Measurements from ENCODE around the gene RTP5.

The RTP5 gene

DNA sequence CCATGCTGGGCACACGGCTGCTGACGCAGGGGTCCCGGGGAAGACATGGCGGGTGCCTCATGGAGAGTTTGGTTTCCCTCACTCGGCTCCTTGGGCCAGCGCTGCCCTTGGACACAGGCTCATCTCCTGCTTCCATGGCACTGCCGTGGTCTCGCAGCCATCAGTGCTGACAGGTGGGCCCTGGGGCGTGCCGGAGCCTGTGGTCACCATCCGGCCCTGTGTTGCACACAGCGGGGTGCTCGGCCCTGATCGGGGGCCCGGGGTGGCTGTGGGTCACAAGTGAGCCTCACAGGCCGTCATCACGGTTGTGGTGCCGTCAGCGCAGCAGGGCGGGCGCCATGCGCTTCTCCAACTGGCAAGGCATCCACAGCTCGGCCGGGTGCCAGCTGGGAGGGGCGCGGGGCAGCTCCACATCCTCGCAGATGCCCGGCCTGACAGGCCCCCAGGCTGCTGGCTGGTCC, 582 bp downstream of the RTP5 start:
- peaks cover 3% of the 10 kb centered on the region for H3F3A ChIP-seq (ENCODE audit: control insufficient read depth, insufficient read depth)
- H4K20me1 ChIP-seq (ENCODE audit: control insufficient read depth, insufficient read depth, low read depth, low read length) = no peaks in the 10 kb centered on the region
- H3K9me3 ChIP-seq (ENCODE audit: control insufficient read depth, insufficient read depth, low read length) = peaks cover 1% of the 10 kb centered on the region; the same call in 1 of the 2 replicates
- no peak overlapping the region for H3K4me2 ChIP-seq (ENCODE audit: low read length)
- H3K4me1 ChIP-seq (ENCODE audit: control insufficient read depth, low read length) = no peaks in the 10 kb centered on the region
- H3K4me3 ChIP-seq (ENCODE audit: low read length) = no peak overlapping the region
- no peak overlapping the region for H3K27ac ChIP-seq (ENCODE audit: low read depth, low read length)
- H3K9me2 ChIP-seq (replicated peaks; ENCODE audit: control insufficient read depth, low read length) = no peaks in the 10 kb centered on the region
- no peaks in the 10 kb centered on the region for H3K36me3 ChIP-seq (ENCODE audit: control insufficient read depth, low read length)
- no peaks in the 10 kb centered on the region for H3K79me2 ChIP-seq (ENCODE audit: control insufficient read depth, low read length)
- 0 out of 2 replicates have a peak, but pooled peaks cover under 1% of the 10 kb centered on the region for H3K27me3 ChIP-seq (ENCODE audit: control insufficient read depth, low read length)
- TF ChIP-seq, protein P1, sequence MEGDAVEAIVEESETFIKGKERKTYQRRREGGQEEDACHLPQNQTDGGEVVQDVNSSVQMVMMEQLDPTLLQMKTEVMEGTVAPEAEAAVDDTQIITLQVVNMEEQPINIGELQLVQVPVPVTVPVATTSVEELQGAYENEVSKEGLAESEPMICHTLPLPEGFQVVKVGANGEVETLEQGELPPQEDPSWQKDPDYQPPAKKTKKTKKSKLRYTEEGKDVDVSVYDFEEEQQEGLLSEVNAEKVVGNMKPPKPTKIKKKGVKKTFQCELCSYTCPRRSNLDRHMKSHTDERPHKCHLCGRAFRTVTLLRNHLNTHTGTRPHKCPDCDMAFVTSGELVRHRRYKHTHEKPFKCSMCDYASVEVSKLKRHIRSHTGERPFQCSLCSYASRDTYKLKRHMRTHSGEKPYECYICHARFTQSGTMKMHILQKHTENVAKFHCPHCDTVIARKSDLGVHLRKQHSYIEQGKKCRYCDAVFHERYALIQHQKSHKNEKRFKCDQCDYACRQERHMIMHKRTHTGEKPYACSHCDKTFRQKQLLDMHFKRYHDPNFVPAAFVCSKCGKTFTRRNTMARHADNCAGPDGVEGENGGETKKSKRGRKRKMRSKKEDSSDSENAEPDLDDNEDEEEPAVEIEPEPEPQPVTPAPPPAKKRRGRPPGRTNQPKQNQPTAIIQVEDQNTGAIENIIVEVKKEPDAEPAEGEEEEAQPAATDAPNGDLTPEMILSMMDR (IDR thresholded peaks at IDR 0.05; ENCODE audit: low read depth, low read length, poor library complexity, severe bottlenecking) = no peak
- no peak for TF ChIP-seq EZH2phosphoT487 (IDR thresholded peaks at IDR 0.05; ENCODE audit: borderline replicate concordance, low read length)

DNA sequence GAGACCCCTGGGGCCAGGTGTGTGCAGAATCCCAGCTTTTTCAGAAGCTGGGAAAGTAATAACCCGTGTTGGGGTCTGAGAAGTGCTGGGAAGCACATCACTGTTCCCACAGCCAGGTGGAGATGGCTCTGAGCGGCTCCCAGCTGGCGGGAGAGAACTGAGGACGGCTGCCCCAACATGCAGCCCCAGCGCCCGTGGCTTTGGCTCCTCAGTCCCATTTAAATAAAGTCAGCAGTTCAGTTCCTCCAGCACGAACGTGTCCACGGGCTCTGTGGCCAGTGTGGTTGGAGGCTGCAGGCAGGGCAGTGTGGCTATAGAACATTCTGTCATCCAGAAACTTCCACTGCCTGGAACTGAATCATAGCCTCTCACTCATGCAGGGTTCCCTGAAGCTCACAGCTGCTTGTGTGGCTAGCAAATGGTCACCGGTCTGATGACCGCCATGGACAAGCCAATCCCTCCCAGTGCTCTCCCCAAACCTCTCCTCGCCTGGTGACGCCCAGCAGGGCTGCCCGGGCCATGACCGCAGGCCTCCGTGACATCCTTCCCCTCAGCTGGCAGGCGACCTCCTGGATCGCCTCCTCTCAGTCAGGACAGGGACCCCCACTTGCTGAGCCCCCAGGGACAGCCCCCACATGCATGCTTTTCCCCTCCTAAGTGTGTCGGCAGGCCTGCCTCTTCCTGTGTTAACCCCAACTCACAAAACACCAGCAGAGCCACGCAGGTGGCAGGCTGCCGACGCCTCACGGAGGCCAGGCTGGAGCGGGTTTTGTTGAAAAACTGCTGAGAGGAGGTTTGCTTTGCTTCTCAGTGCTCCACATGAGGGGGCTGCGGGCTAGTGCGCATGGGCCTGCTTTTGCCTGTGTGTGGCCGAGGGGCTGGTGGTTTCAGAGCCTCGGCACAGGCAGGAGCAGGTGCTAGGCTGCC, 1.3 kb downstream of the RTP5 start:
- no peak overlapping the region for H3K4me3 ChIP-seq (ENCODE audit: low read length)
- H3K4me2 ChIP-seq (ENCODE audit: low read length) = no peak overlapping the region
- no peaks in the 10 kb centered on the region for H3K27me3 ChIP-seq (ENCODE audit: control insufficient read depth, low read length)
- H3F3A ChIP-seq (ENCODE audit: control insufficient read depth, insufficient read depth) = no peaks in the 10 kb centered on the region
- no peaks in the 10 kb centered on the region for H3K9me3 ChIP-seq (ENCODE audit: control insufficient read depth, insufficient read depth, low read length)
- TF ChIP-seq, protein P1 (IDR thresholded peaks at IDR 0.05; ENCODE audit: low read depth, low read length, poor library complexity, severe bottlenecking) = no peak
- TF ChIP-seq EZH2phosphoT487 (IDR thresholded peaks at IDR 0.05; ENCODE audit: borderline replicate concordance, low read length) = no peak
- H3K79me2 ChIP-seq (ENCODE audit: control insufficient read depth, low read length) = no peaks in the 10 kb centered on the region
- H3K9me2 ChIP-seq (replicated peaks; ENCODE audit: control insufficient read depth, low read length) = no peaks in the 10 kb centered on the region
- H3K4me1 ChIP-seq (ENCODE audit: control insufficient read depth, low read length) = no peaks in the 10 kb centered on the region
- no peak overlapping the region for H3K27ac ChIP-seq (ENCODE audit: low read depth, low read length)
- H4K20me1 ChIP-seq (ENCODE audit: control insufficient read depth, insufficient read depth, low read depth, low read length) = no peaks in the 10 kb centered on the region
- H3K36me3 ChIP-seq (ENCODE audit: control insufficient read depth, low read length) = no peaks in the 10 kb centered on the region

DNA sequence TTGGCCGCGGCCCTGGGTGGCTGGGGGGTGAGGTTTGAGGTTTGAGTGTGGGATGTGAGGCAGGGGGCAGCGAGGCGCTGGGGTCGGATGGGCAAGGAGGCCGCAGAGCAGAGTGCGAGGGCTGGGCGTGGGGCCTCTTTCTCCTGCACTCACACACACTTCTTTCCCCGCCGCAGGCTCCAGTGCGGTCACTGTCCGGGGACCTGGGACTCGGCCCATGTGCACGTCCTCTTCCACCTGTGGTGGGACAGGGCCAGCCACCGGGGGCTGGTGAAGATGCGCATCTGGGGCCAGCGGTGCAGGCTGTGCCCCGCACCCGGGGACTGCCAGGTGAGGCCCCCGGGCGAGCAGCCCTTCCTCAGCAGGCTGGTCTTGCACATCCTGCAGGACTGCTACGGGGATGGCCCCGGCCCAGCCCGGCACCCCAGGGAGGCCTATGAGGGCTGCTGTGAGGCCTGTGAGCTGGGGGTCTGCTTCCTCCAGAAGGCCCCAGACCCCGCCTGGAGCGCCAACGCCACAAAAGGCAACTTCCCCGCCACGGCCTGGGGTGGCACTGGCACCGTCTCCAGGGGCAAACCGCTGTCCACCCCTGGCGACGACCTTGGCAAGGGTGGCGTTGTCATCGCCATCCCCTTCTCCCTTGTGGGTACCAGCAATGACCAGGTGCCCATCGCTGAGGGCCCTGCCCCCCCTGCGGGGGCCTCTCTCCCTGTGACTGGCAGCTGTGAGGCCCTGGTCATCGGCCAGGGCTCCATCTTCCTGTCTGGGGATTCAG, 2.2 kb downstream of the RTP5 start:
- no peak overlapping the region for H3K27ac ChIP-seq (ENCODE audit: low read depth, low read length)
- no peaks in the 10 kb centered on the region for H3K9me2 ChIP-seq (replicated peaks; ENCODE audit: control insufficient read depth, low read length)
- H3K36me3 ChIP-seq (ENCODE audit: control insufficient read depth, low read length) = no peaks in the 10 kb centered on the region
- TF ChIP-seq, protein P1 (IDR thresholded peaks at IDR 0.05; ENCODE audit: low read depth, low read length, poor library complexity, severe bottlenecking) = no peak
- no peak for TF ChIP-seq EZH2phosphoT487 (IDR thresholded peaks at IDR 0.05; ENCODE audit: borderline replicate concordance, low read length)
- no peaks in the 10 kb centered on the region for H4K20me1 ChIP-seq (ENCODE audit: control insufficient read depth, insufficient read depth, low read depth, low read length)
- H3K4me3 ChIP-seq (ENCODE audit: low read length) = no peak overlapping the region
- H3F3A ChIP-seq (ENCODE audit: control insufficient read depth, insufficient read depth) = no peaks in the 10 kb centered on the region
- H3K4me1 ChIP-seq (ENCODE audit: control insufficient read depth, low read length) = no peaks in the 10 kb centered on the region
- no peaks in the 10 kb centered on the region for H3K9me3 ChIP-seq (ENCODE audit: control insufficient read depth, insufficient read depth, low read length)
- no peaks in the 10 kb centered on the region for H3K27me3 ChIP-seq (ENCODE audit: control insufficient read depth, low read length)
- no peak overlapping the region for H3K4me2 ChIP-seq (ENCODE audit: low read length)
- H3K79me2 ChIP-seq (ENCODE audit: control insufficient read depth, low read length) = no peaks in the 10 kb centered on the region
